Measurements from ENCODE around the gene IL17RB.

Gene IL17RB

GRCh38 chr3:53812434-53812833 is 33.9 kb upstream of the IL17RB start:
- no peak for DNase-seq

DNA sequence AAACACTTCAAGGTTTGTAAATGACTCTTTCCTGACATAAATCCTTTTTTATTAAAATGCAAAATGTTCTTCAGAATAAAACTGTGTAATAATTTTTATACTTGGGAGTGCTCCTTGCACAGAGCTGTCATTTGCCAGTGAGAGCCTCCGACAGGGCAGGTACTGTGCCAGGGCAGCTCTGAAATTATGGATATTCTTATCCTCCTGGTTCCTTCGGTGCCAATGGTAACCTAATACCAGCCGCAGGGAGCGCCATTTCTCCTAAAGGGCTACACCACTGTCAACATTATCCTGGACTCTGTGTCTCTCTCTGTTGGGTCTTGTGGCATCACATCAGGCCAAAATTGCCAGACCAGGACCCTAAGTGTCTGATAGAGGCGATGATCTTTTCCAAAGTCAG is 33.1 kb upstream of the IL17RB start:
- no peak for DNase-seq

DNA sequence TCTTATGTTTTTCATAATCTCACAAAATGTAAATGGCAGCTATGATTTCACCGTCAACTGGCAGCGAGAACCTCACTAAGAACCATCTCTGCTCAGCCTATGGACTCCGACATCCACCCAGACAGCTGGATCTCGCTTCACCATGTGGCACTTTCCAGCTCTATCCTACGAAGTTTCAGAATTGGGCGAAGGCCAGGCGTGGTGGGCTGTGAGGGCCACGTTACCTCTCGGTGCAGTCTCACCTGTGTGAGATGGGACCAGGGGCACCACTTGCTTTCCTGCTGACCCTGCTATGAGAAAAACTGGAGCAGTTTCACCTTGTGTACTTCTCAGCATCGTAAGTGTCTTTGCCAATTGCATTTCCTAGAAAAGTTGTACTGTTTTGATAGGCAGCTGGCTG is 32.5 kb upstream of the IL17RB start:
- DNase-seq = no peak

DNA sequence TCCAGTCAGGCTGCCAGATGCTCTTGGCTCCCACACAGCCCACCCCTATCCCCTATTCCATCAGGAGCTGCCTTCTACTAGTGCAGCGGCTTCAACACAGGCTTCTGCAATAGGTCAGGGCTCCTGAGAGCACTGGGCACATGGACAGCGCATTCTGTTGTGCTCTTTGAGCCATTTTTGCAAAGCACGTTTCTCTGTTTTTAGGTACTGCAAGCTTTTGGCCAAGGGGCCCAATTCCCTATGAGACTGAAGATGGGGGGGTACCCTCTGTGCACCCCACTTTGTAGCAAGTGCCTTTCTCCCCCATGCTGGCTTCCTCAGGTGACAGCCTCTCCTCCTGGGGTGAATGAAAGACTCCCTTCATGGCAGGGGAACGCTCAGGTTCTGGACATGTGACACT is 31.3 kb upstream of the IL17RB start:
- DNase-seq = no peak

DNA sequence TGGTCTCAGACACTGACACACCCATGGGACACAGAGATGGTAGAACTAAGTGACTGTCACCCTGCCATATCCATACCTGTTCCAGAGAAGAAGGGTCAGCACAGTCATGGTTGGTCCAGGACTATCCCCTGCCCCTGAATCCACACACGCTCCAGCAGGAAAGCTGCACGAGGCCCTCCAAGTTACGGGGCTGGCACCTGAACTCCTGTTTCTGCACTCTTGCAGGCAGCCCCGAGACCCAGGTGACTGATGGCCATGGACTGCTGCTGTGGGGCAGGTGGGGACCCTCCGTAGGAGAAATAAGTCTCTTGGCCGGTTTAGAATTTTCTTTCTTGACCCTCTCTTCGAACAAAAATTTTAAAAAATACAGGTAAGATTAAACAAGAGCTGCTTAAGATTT is 30.7 kb upstream of the IL17RB start:
- DNase-seq = no peak

DNA sequence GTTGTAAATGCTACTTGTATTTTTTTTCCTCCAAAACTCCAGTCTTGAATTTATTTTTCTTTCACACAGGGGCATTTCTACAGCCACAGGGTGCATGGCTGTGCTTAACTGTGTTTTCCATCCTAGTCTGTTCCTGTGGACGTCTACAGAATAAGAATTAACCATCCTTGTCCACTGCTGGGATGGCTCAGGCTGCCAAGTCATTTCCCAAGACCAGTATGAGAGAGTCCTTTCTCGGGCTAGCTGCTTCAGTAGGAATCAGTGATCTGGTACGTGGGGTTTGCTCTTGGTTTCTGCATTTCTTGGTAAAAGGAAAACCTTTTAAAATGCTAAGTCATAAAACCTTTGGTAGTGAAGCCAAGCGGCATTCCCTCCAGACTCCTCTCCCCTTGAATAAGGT is 29.9 kb upstream of the IL17RB start:
- DNase-seq = no peak

GRCh38 chr3:53817211-53817610 is 29.2 kb upstream of the IL17RB start:
- DNase-seq = no peak

DNA sequence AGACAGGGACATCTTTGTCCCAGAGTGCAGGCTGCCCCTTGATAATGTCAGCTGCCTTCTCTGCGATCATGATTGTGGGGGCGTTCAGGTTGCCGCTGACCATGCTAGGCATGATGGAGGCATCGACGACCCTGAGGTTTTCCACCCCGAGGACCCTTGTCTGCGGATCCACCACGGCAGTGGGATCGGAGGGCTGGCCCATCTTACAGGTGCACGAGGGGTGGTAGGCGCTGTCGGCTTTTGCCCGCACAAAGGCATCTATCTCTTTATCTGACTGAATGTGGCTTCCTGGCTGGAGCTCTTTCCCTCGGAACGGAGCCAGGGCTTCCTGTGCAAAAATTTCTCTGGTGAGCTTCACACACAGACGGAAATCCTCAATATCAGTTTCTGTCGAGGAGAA is 28.6 kb upstream of the IL17RB start:
- DNase-seq = no peak

DNA sequence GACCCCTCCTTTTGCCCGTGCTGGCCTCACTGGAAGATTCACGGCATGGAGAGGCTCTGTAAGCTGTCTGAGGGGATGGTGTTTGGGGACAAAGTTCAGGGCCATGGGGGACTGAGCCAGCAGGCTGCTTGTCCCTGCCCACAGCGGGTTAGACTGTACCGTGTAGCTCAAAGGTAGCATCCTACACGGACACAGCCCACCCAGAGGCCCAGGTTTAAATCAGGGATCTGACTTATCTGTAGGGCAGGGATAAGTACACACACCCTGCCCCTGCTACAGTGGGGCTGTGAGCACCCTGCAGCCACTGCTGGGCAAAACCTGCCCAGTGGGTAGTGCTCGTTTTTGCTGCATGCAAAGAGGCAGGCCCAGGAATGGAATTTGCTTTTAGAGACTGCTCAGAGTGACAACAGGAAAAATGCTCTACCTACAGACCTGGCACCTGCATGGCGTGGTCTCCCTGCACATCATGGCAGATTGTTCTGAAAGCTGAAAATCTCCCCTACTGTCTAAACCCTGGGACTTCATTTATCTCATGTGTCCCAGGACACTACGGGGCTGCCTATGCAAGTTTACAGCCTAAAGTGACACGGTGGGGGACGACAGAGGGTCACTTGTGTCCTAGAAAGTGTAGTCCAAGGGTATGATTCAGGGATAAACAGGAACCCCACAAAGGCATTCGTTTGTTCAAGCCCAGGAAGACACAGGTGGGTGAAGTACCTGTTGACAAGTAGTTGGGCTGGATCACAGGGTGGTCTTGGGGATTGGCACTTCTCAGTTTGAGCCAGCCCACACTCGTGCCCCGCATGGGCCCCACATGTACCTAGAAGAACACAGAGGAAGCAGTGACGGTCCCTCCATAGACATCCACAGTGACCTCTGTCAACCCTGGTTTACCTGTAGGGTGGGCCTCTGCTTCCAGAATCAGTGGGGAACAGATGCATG is 27.9 kb upstream of the IL17RB start:
- no peak for DNase-seq

DNA sequence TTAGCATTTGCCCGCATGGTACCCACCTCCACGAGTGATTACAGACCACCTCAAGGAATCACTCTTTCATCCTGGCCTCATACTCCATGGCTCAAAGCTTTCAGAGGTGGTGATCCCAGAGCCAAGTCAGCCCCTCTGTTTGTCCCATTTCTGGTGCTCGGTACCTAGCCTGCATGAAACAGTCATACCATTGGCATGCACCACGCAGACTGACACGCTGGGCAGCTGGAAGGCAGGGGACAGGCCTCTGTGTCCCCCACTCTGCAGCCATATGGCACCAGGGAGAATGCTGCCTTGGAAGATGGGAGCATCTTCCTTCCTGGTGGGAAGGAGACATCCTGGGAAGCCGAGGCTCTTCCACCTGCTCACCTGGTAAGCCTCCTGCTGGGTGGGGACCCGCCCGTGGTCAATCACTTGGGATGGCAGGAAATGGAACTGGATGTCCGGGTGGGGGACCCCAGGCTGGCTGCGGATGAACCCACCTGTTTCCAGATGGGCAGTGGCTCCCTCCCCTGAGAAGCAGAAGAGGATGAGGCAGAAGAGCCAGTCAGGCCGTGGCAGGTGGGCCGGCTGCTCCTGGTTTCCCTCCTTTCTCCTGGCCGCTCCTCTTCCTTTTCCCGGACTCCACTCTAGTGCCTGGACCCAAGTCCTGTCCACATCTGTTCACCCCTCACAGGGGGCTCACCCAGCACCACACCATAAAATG is 27.1 kb upstream of the IL17RB start:
- no peak for DNase-seq

- DNase-seq = no peak
Measured at GRCh38 chr3:53820084-53820483, 26.3 kb upstream of the IL17RB start.

DNA sequence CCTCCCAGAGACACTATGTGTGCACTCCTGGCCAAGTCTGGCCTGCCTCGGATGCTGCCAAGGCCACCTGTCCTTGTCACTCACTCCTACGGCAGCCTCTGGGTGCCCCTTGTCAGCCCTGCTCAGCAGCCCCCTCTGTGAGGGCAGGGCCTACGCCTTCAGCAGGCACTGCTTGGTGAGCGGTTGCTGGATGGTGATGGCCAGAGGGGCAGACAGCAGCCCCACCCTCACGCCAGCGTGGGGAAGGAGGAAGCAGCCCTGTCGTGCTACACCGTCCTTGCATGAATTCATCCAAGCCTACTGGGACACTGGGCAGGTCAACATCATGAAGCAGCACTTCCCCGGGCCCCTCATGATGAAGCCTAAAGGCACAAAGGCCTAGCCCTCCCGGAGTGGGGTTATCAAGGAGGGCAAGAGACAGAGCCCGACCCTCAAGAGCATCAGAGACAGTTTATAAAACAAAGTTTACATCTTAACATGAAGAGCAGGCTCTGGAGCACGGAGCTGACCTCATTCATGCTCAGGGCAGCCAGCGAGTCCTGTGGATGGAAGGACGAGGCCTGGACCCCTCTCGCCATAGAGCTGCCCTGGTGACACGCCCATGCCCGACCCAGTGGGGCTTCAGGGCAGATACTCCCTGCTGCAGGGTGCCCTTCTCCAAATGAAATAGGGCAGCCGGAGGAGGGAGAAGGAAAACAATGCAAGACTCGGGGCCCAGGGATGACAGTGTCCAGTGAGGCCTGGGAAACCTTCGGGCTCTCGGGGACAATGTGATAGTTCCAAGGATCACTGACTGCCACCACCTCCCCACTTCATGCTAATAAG is 25.4 kb upstream of the IL17RB start:
- no peak for DNase-seq

GRCh38 chr3:53821631-53822121 is 24.7 kb upstream of the IL17RB start:
- DNase-seq = no peak

DNA sequence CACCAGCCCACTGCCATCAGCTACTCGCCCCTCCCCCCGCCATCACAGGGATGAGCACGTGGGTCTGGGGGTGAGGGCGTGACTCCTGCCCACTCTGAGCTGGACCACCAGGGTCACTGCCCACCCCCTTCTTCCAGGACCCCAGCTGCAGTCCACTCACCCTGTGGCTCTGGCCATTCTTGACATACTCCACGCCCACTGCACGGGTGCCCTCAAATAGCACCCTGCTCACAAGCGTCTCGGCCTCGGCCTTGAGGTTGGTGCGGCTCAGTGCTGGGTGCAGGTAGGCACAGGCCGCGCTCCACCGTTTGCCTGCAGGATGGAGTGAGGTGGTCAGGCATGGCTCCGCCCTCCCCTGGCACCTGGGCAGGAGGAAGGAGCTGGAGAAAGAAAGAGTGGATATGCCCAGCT is 24.0 kb upstream of the IL17RB start:
- no peak for DNase-seq

DNA sequence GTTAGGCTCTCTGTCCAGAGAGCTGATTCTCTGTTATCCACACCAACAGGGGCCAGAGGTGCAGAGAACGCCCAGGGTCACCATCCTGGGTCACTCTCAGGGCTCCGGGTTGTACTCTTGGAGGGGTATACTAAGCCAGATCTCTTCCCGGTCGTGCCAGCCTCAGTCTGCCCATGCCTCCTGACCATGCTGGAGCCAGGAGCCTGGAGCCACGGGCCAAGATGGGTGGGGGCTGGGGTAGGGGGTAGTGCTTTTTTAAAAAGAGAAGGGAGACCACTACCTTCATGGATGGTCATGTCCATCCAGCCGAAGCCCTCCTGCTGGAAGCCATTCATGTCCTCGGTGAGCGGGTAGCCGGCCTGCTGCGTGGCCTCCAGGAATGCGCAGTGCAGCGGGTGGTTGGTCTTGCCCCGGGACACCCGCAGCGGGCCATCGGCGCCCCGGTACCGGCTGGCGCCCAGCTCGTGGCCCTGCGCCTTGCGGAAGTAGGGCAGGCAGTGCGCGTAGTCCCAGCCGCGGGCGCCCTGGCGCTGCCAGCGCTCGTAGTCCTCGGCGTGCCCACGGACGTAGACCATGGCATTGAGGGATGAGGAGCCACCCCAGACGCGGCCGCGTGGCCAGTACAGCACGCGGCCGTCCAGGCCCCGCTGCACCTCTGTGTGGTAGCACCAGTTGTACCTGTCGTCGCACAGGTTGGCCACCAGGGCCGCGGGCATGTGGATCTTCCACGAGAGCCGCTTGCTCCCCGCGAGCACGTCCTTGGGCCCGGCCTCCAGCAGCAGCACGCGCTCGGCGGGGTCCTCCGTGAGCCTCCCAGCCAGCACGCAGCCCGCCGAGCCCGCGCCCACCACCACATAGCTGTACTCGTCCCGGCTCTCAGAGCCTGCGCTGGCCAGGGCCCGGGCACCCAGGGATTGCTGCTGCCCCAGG is 23.1 kb upstream of the IL17RB start:
- DNase-seq = no peak

- no peak for DNase-seq
Measured at GRCh38 chr3:53823956-53824657, 22.3 kb upstream of the IL17RB start.

- DNase-seq = no peak
Measured at GRCh38 chr3:53824795-53825194, 21.6 kb upstream of the IL17RB start.

- DNase-seq = no peak
Measured at GRCh38 chr3:53826048-53826447, 20.3 kb upstream of the IL17RB start.

DNA sequence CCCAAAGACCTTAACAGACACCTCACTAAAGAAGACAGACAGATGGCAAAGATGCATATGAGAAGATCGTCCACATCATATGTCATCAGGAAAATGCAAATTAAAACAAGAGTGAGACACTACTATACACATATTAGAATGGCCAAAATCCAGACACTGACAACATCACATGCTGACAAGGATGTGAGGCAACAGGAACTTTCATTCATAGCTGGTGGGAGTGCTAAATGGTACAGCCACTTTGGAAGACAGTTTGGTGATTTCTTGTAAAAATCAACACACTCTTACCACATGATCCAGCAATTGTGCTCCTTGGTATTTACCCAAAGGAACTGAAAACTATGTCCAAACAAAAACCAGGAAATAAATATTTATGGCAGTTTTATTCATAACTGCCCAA is 17.8 kb upstream of the IL17RB start:
- DNase-seq = no peak

GRCh38 chr3:53829605-53830004 is 16.8 kb upstream of the IL17RB start:
- DNase-seq = no peak

GRCh38 chr3:53830944-53831343 is 15.4 kb upstream of the IL17RB start:
- DNase-seq = no peak
